Endothelial cell of umbilical vein (primary cell): Measurements from ENCODE around the gene FLT4.

Experiments used
- EZH2 ChIP-seq: IDR thresholded peaks from 2 replicates; pipeline ENCODE4 v1.6.1; 2012; ENCODE audit warnings: borderline replicate concordance, low read depth, mild to moderate bottlenecking, moderate library complexity, low read length, inconsistent platforms; ENCODE audit not compliant: severe bottlenecking
- MYC ChIP-seq: IDR thresholded peaks from one replicate; pipeline ENCODE4 v1.6.1; 2011; ENCODE audit warnings: mild to moderate bottlenecking, low read depth, low read length
- POLR2A ChIP-seq: IDR thresholded peaks from 2 replicates; pipeline ENCODE4 v1.6.1; 2012; ENCODE audit warnings: low read depth, mild to moderate bottlenecking, control low read depth, low read length
- POLR2AphosphoS5 ChIP-seq: IDR thresholded peaks from 2 replicates; pipeline ENCODE4 v1.6.1; 2012; ENCODE audit warnings: low read depth, mild to moderate bottlenecking, control low read depth, low read length, moderate library complexity; ENCODE audit not compliant: insufficient read depth
- TF ChIP-seq, protein P1 (sequence below): IDR thresholded peaks from 2 replicates; pipeline ENCODE4 v1.6.1; 2011; ENCODE audit not compliant: insufficient read depth, insufficient read length
- TF ChIP-seq, protein P2 (sequence below), 2 donors: IDR thresholded peaks; 1 replicate in 1 of 2; 2 replicates in 1 of 2; pipeline ENCODE4 v1.5.1; 2011; ENCODE audit warnings: low read length in 2 of 2, mild to moderate bottlenecking in 2 of 2, moderate library complexity in 2 of 2, control low read depth in 1 of 2, inconsistent platforms in 1 of 2, low read depth in 1 of 2; ENCODE audit not compliant: insufficient read depth in 1 of 2; ENCODE audit errors: extremely low read depth in 1 of 2

GRCh38 chr5:180629831-180630382, 19.5 kb downstream of the FLT4 start:
- TF ChIP-seq, protein P1, sequence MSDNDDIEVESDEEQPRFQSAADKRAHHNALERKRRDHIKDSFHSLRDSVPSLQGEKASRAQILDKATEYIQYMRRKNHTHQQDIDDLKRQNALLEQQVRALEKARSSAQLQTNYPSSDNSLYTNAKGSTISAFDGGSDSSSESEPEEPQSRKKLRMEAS, result no peak
- TF ChIP-seq, protein P2, sequence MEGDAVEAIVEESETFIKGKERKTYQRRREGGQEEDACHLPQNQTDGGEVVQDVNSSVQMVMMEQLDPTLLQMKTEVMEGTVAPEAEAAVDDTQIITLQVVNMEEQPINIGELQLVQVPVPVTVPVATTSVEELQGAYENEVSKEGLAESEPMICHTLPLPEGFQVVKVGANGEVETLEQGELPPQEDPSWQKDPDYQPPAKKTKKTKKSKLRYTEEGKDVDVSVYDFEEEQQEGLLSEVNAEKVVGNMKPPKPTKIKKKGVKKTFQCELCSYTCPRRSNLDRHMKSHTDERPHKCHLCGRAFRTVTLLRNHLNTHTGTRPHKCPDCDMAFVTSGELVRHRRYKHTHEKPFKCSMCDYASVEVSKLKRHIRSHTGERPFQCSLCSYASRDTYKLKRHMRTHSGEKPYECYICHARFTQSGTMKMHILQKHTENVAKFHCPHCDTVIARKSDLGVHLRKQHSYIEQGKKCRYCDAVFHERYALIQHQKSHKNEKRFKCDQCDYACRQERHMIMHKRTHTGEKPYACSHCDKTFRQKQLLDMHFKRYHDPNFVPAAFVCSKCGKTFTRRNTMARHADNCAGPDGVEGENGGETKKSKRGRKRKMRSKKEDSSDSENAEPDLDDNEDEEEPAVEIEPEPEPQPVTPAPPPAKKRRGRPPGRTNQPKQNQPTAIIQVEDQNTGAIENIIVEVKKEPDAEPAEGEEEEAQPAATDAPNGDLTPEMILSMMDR (IDR thresholded peaks at IDR 0.05; ENCODE audit: extremely low read depth in 1 of 2, insufficient read depth in 1 of 2, low read depth in 1 of 2, low read length in 2 of 2), result no peak
- TF ChIP-seq POLR2A (no peak), POLR2AphosphoS5 (no peak), EZH2 (no peak), MYC (no peak)
